ENCODE data around the gene TEX48. TPM values are rescaled to one million over a fixed set of nuclear protein-coding genes. Genes with fewer than 3 reads are reported as not detected.

Gene TEX48
- total RNA-seq, 6 experiments from 2014 or later = not detected

DNA sequence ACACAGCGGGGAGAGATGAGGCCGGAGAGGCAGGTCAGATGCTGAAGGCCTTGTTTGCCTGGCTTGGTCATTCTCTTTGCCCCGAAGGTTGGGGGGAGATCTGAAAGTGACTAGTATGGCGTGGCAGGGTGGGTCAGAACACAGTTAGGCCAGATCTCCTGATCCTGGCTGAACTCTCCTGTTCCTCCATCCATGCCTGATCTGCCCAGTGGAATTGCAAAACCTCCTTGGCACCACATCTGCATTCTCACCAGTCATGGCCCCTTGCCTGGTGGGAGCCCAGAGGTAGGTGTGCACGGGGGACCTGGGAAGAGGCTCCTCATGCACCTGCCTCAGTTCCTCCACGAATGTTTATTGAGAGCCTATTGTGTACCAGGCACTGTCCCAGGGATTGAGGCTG, 47.6 kb downstream of the TEX48 start:
- Mint-ChIP-seq H3K4me3 (no peak overlapping the region), H3K4me1 (ENCODE audit: low read depth) (peaks cover 22% of the 10 kb centered on the region), H3K27ac (no peak overlapping the region), H3K9me3 (no peaks in the 10 kb centered on the region), H3K27me3 (ENCODE audit: insufficient read depth) (no peaks in the 10 kb centered on the region; the same call in 1 of the 2 replicates), H3K36me3 (ENCODE audit: low read depth) (no peaks in the 10 kb centered on the region; the same call in 1 of the 2 replicates)
- TF ChIP-seq, protein P1, sequence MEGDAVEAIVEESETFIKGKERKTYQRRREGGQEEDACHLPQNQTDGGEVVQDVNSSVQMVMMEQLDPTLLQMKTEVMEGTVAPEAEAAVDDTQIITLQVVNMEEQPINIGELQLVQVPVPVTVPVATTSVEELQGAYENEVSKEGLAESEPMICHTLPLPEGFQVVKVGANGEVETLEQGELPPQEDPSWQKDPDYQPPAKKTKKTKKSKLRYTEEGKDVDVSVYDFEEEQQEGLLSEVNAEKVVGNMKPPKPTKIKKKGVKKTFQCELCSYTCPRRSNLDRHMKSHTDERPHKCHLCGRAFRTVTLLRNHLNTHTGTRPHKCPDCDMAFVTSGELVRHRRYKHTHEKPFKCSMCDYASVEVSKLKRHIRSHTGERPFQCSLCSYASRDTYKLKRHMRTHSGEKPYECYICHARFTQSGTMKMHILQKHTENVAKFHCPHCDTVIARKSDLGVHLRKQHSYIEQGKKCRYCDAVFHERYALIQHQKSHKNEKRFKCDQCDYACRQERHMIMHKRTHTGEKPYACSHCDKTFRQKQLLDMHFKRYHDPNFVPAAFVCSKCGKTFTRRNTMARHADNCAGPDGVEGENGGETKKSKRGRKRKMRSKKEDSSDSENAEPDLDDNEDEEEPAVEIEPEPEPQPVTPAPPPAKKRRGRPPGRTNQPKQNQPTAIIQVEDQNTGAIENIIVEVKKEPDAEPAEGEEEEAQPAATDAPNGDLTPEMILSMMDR (IDR thresholded peaks at IDR 0.05) = no peak
- no peak for DNase-seq

DNA sequence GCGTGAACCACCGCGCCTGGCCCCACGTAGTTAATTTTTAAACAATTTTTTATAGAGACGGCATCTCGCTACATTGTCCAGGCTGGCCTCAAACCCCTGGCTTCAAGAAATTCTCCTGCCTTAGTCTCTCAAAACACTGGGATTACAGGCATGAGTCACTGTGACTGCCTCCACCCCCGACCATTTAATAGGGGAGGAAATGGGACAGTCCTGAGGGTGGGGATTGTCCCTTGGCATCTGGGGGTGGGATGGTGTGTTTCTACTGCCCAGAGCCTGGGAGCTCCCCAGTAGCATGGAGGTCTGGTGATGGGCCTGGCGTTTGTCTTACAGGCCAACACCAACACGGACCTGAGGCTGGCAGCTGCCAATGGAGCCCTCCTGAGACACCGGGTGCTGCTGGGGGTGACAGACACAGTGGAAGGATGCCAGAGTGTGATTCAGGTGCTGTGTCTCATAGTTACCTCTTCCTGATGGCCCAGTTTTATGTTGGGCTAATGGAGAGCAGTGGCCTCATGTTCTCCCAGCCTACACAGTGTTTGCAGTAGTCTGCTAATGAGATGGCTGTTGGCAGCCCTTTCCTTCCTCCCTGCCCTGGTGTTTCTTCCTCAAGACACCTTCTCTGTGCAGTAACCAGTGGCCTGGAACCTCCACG, 48.4 kb downstream of the TEX48 start:
- peaks cover 3% of the 10 kb centered on the region; the same call in 1 of the 2 replicates for H3K36me3 Mint-ChIP-seq (ENCODE audit: low read depth)
- no peaks in the 10 kb centered on the region for H3K9me3 Mint-ChIP-seq
- TF ChIP-seq, protein P1 (IDR thresholded peaks at IDR 0.05) = no peak
- no peak overlapping the region for H3K4me3 Mint-ChIP-seq
- peaks cover 23% of the 10 kb centered on the region for H3K4me1 Mint-ChIP-seq (ENCODE audit: low read depth)
- DNase-seq = no peak
- H3K27me3 Mint-ChIP-seq (ENCODE audit: insufficient read depth) = no peaks in the 10 kb centered on the region; the same call in 1 of the 2 replicates
- no peak overlapping the region for H3K27ac Mint-ChIP-seq

DNA sequence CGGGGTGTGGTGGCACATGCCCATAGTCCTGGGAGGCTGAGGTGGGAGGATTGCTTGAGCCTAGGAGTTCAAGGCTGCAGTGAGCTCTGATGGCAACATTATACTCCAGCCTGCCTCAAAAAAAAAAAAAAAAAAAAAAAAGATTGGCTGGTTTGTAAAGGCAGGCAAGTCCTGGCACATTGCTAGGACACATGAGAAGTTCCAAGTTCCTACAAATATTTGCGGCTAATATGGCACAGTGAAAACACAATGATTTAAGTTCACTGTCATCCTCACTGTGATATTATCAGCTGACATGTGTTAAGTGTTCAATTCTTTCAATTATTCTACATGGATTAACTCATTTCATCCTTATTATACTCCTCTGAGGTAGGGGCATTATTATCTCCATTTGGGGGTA, 50.8 kb downstream of the TEX48 start:
- no peak overlapping the region for H3K27ac Mint-ChIP-seq
- no peak for DNase-seq
- H3K36me3 Mint-ChIP-seq (ENCODE audit: low read depth) = peaks cover 9% of the 10 kb centered on the region; the same call in 1 of the 2 replicates
- H3K27me3 Mint-ChIP-seq (ENCODE audit: insufficient read depth) = no peaks in the 10 kb centered on the region; the same call in 1 of the 2 replicates
- peaks cover 23% of the 10 kb centered on the region for H3K4me1 Mint-ChIP-seq (ENCODE audit: low read depth)
- no peaks in the 10 kb centered on the region for H3K9me3 Mint-ChIP-seq
- TF ChIP-seq, protein P1 (IDR thresholded peaks at IDR 0.05) = no peak
- no peak overlapping the region for H3K4me3 Mint-ChIP-seq

DNA sequence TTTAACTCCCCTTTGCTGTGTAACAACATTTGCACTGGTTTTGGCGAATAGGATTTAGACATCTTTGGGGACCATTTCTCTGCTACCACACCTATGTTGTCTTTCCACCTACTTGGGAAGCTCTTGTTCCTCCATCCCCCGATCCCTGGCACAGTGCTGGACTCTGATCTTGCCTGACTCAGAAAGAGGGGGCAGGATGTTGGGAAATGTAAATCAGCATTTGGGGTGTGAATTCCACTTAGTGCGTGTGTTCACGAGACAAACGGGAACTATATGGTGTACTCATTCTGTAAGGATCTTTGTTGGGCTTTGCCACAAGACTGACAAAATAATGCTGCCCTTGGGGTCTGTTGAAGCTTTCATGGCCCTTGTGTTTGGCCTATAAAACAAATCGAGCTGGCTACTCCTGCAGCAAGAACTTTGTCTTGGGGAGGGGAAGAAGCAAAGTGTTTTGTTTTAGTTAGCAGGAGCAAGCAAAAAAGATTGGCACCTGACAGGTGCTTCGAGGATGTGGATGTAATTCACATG, 52.4 kb downstream of the TEX48 start:
- peaks cover 9% of the 10 kb centered on the region; the same call in 1 of the 2 replicates for H3K36me3 Mint-ChIP-seq (ENCODE audit: low read depth)
- TF ChIP-seq, protein P1 (IDR thresholded peaks at IDR 0.05) = no peak
- no peaks in the 10 kb centered on the region; the same call in 1 of the 2 replicates for H3K27me3 Mint-ChIP-seq (ENCODE audit: insufficient read depth)

DNA sequence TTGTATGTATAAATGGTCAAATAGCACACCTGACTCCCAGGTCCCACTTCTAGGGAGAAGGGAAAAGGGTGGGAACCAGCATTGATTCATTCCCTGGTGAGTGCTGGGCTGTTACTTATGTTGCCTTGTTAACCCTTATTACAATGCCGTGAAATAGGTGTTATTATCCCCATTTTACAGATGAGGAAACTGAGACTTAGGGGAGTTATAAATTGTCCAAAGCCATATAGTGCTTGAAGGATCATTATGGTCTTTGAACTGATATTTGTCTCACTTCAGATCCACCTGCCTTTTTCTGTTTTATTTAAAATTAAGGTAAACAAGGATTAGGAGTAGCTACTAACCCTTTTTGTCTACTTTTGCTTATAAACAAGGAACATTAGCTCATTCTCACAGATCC, 54.4 kb downstream of the TEX48 start:
- H3K36me3 Mint-ChIP-seq (ENCODE audit: low read depth) = 0 out of 2 replicates have a peak, but pooled peaks cover 9% of the 10 kb centered on the region
- no peak overlapping the region for H3K4me3 Mint-ChIP-seq
- no peak for DNase-seq
- TF ChIP-seq, protein P1 (IDR thresholded peaks at IDR 0.05) = no peak
- no peak overlapping the region for H3K27ac Mint-ChIP-seq
- no peaks in the 10 kb centered on the region; the same call in 1 of the 2 replicates for H3K27me3 Mint-ChIP-seq (ENCODE audit: insufficient read depth)
- H3K4me1 Mint-ChIP-seq (ENCODE audit: low read depth) = peaks cover 22% of the 10 kb centered on the region
- H3K9me3 Mint-ChIP-seq = no peaks in the 10 kb centered on the region

More for the DNA sequence above, 52.4 kb downstream of the TEX48 start:
- no peak for DNase-seq
- no peak overlapping the region for H3K27ac Mint-ChIP-seq
- peaks cover 25% of the 10 kb centered on the region for H3K4me1 Mint-ChIP-seq (ENCODE audit: low read depth)
- H3K9me3 Mint-ChIP-seq = no peaks in the 10 kb centered on the region
- no peak overlapping the region for H3K4me3 Mint-ChIP-seq

Measured in HFFc6 (cell line).